K562 (cell line): ENCODE results near the gene DDX54. TPM values are rescaled to one million over a fixed set of nuclear protein-coding genes. Genes with fewer than 3 reads are reported as not detected.

Source experiments
- ADNP ChIP-seq: fragments of 200-800 bp; sonication (Bioruptor generic); IDR thresholded peaks from 2 replicates; pipeline ENCODE4 v1.6.1; 2016; ENCODE audit warnings: missing genetic modification characterization, missing compliant biosample characterization
- ARID4B ChIP-seq: sonication (generic); formaldehyde crosslinking; IDR thresholded peaks from 2 replicates; pipeline ENCODE4 v1.8.0; 2022; ENCODE audit warnings: mild to moderate bottlenecking, missing genetic modification reagents
- ESRRB ChIP-seq: fragments of 250-450 bp; sonication (Bioruptor Pico); IDR thresholded peaks from 2 replicates; pipeline ENCODE4 v1.5.0; 2020; ENCODE audit warnings: mild to moderate bottlenecking, moderate library complexity, borderline replicate concordance
- FUS ChIP-seq: fragments of 200-400 bp; formaldehyde crosslinking; optimal IDR thresholded peaks from 2 replicates; pipeline ENCODE3; 2017; ENCODE audit warnings: low read depth, low read length
- HDAC8 ChIP-seq: fragments of 450-650 bp; IDR thresholded peaks from 2 replicates; pipeline ENCODE4 v1.6.1; 2016; ENCODE audit warnings: mild to moderate bottlenecking, missing genetic modification characterization, moderate library complexity, missing compliant biosample characterization
- HSF4 ChIP-seq: fragments of 250-450 bp; sonication (Bioruptor Pico); IDR thresholded peaks from 2 replicates; pipeline ENCODE4 v2.1.2; 2022; ENCODE audit warnings: mild to moderate bottlenecking, moderate library complexity, borderline replicate concordance
- KDM5B ChIP-seq: fragments of 200-600 bp; sonication (generic); IDR thresholded peaks from 2 replicates; pipeline ENCODE4 v1.6.1; 2012; ENCODE audit warnings: low read depth, mild to moderate bottlenecking, moderate library complexity, low read length, control low read depth, inconsistent platforms; ENCODE audit not compliant: insufficient replicate concordance
- MIER1 ChIP-seq: fragments of 450-650 bp; IDR thresholded peaks from 2 replicates; pipeline ENCODE4 v1.6.1; 2016; ENCODE audit warnings: antibody characterized with exemption, mild to moderate bottlenecking, low read depth
- NR2C2 ChIP-seq, 2 experiments: fragments of 200-800 bp in 1 of 2; sonication (Bioruptor generic) in 1 of 2; sonication (generic) in 1 of 2; formaldehyde crosslinking in 1 of 2; IDR thresholded peaks; 2 replicates each; pipeline versions ENCODE4 v1.6.1 to v1.8.0; 2016 to 2022; ENCODE audit warnings: mild to moderate bottlenecking in 1 of 2, missing compliant biosample characterization in 1 of 2, missing genetic modification characterization in 1 of 2, missing genetic modification reagents in 1 of 2
- PHB ChIP-seq: fragments of 250-450 bp; sonication (Bioruptor Pico); IDR thresholded peaks from 2 replicates; pipeline ENCODE4 v1.5.0; 2021
- RBM39 ChIP-seq: fragments of 200-400 bp; formaldehyde crosslinking; optimal IDR thresholded peaks from 2 replicates; pipeline ENCODE3; 2018; ENCODE audit warnings: low read depth, low read length
- SPI1 ChIP-seq: IDR thresholded peaks from 2 replicates; pipeline ENCODE4 v1.6.1; 2011; ENCODE audit warnings: low read depth, low read length, control low read depth, borderline replicate concordance
- SRSF7 ChIP-seq: fragments of 200-400 bp; formaldehyde crosslinking; optimal IDR thresholded peaks from 2 replicates; pipeline ENCODE3; 2017; ENCODE audit warnings: mild to moderate bottlenecking, low read depth, low read length
- ZNF121 ChIP-seq: sonication (generic); formaldehyde crosslinking; conservative IDR thresholded peaks from 2 replicates; pipeline ENCODE4 v1.8.0; 2022; ENCODE audit warnings: missing genetic modification reagents
- ZNF24 ChIP-seq: fragments of 450-650 bp; IDR thresholded peaks from 2 replicates; pipeline ENCODE4 v1.6.1; 2016
- ZNF431 ChIP-seq: sonication (generic); formaldehyde crosslinking; IDR thresholded peaks from 2 replicates; pipeline ENCODE4 v1.8.0; 2022; ENCODE audit warnings: mild to moderate bottlenecking, missing genetic modification reagents
- ZNF518B ChIP-seq: fragments of 250-450 bp; sonication (Bioruptor Pico); IDR thresholded peaks from 2 replicates; pipeline ENCODE4 v1.5.0; 2021; ENCODE audit warnings: mild to moderate bottlenecking, moderate library complexity
- polyA plus RNA-seq, 8 experiments: library from polyadenylated mRNA; depleted of rRNA in 4 of 8; stranded (reverse) in 5 of 8; unstranded in 3 of 8; fragments of >200 nt; fragmentation: Nextera tagmentation in 2 of 8; fragmentation: Illumina TruSeq in 1 of 8; extraction: Ambion mirVana in 2 of 8; extraction: Trizol in 1 of 8; gene quantifications; 2 replicates each; pipeline versions ENCODE4 v1.2.1 to v1.2.3, GENCODE V29; 2011 to 2014; ENCODE audit warnings: inconsistent platforms in 1 of 8, missing spikeins in 1 of 8
- total RNA-seq, 7 experiments: library from RNA; depleted of rRNA in 6 of 7; stranded (reverse); fragments of >200 nt in 6 of 7; fragmentation: Illumina TruSeq in 2 of 7; extraction: Trizol in 2 of 7; gene quantifications; 2 replicates each; pipeline versions ENCODE4 v1.2.1 to v1.2.3, GENCODE V29; 2011 to 2021; ENCODE audit warnings: low replicate concordance in 1 of 7
- TF ChIP-seq, protein P1 (sequence below), 2 experiments: fragments of 200-800 bp in 1 of 2; sonication (Bioruptor generic) in 1 of 2; sonication (generic) in 1 of 2; formaldehyde crosslinking in 1 of 2; IDR thresholded peaks in 1 of 2; conservative IDR thresholded peaks in 1 of 2; 2 replicates each; pipeline versions ENCODE4 v1.5.0 to v1.6.1; 2016 to 2020; ENCODE audit warnings: missing compliant biosample characterization in 1 of 2, missing genetic modification characterization in 1 of 2, missing genetic modification reagents in 1 of 2

Gene DDX54
- total and polyA plus RNA-seq, 9 of the 15 experiments (the other 6 are each of a cell fraction or from before 2014, with no cell fraction given), result 1.4 to 135 (median 51.4) TPM

DNA sequence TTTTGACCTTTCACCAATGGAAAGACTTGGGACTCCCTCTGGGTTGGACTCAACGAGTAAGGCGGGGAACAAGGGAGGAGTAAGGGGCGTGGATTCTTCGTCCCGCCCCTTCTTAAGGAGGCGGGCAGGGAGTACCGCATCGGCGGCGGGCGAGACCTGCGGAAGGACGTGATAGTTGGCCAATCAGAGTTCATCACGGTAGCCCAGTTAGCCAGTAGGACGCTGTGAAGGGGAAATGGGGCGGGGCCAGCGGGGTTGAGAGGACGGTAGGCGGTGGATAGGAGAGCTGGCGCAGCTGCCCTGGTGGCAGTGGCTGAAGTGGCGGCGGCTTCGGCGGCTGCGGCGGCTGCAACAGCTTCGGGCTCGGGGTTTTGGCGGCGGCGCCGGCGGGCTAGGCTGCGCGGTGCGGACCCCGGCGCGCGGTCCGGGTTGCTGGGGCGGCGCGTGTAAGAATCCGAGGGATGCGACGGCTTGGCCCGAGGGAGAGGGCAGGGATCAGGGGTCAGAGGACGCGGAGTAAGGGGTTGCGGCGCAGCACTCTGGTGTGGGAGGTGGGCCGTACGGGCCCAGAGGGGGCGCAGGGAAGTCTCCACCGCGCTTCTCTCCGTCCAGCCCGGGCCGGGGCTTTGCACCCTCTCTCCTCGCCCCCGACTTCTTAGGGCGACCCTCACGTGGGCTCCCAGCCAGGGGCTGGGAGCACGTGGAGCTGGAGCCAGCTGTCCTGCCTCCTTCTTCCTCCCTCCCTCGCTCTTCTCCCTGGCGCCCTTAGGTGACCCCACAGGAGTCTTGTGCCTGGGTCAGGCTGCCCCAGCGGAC, 36.1 kb upstream of the DDX54 start, which contains the start of gene TPCN1 (continued):
- no peak for TF ChIP-seq PHB
- 0 out of 2 replicates have a peak, but pooled peaks have one; percentile 36 for TF ChIP-seq HDAC8 (tag)
- no peak for TF ChIP-seq ZNF431 (CRISPR knock-in tag)
- no peak for TF ChIP-seq MIER1
- no peak for TF ChIP-seq HSF4 (CRISPR knock-in tag)
- TF ChIP-seq ZNF121 (CRISPR knock-in tag), result no peak
- TF ChIP-seq KDM5B, result peak; percentile 87
- TF ChIP-seq ESRRB, result no peak
- TF ChIP-seq SRSF7, result no peak
- TF ChIP-seq ZNF518B (CRISPR knock-in tag), result no peak
- TF ChIP-seq, protein P1, sequence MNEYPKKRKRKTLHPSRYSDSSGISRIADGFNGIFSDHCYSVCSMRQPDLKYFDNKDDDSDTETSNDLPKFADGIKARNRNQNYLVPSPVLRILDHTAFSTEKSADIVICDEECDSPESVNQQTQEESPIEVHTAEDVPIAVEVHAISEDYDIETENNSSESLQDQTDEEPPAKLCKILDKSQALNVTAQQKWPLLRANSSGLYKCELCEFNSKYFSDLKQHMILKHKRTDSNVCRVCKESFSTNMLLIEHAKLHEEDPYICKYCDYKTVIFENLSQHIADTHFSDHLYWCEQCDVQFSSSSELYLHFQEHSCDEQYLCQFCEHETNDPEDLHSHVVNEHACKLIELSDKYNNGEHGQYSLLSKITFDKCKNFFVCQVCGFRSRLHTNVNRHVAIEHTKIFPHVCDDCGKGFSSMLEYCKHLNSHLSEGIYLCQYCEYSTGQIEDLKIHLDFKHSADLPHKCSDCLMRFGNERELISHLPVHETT (CRISPR knock-in tag; conservative IDR thresholded peaks at IDR 0.05 in 1 of 2, IDR thresholded peaks at IDR 0.05 in 1 of 2), result no peak
- TF ChIP-seq ARID4B (CRISPR knock-in tag), result peak; percentile 68; the same call in 1 of the 2 replicates
- no peak for TF ChIP-seq ADNP (tag)
- TF ChIP-seq RBM39, result no peak
- TF ChIP-seq NR2C2 (CRISPR knock-in tag; IDR thresholded peaks at IDR 0.05), result peak; percentile 86
- TF ChIP-seq NR2C2 (tag; IDR thresholded peaks at IDR 0.05), result peak; percentile 98
- peak; percentile 22; the same call in 1 of the 2 replicates for TF ChIP-seq SPI1
- TF ChIP-seq FUS, result peak; percentile 49
- no peak for TF ChIP-seq ZNF24
